HEK293 (cell line): Measurements from ENCODE around the gene TGFB1.
A peak's percentile ranks its signal among the peaks of the same experiment; 100 is the strongest.

Experiments
- CTCF ChIA-PET: fragments of 350-600 bp; formaldehyde crosslinking; extraction: SDS; loops from one replicate; lab custom pipeline; 2021; ENCODE audit warnings: antibody characterized with exemption; lab: Yijun Ruan, JAX
- POLR2A ChIA-PET: fragments of 300-600 bp; formaldehyde crosslinking; extraction: SDS; loops from one replicate; lab custom pipeline; 2020; ENCODE audit warnings: antibody characterized with exemption, inconsistent platforms; lab: Yijun Ruan, JAX
- H3K27ac ChIP-seq: fragments of 200-500 bp; sonication (Bioruptor generic); 2 replicates; pipeline ENCODE4 v1.5.1; 2014; ENCODE audit warnings: low read depth, low read length, control low read depth, inconsistent platforms; ENCODE audit errors: extremely low read depth
- H3K36me3 ChIP-seq, 2 experiments: fragments of 200-500 bp in 1 of 2; sonication (Bioruptor generic) in 1 of 2; 1 replicate in 1 of 2; 2 replicates in 1 of 2; pipeline ENCODE4 v1.5.1; 2014 to 2017; ENCODE audit warnings: inconsistent platforms in 2 of 2, low read length in 2 of 2; ENCODE audit not compliant: control insufficient read depth in 2 of 2, insufficient read depth in 1 of 2
- H3K4me1 ChIP-seq: fragments of 200-500 bp; sonication (Bioruptor generic); 2 replicates; pipeline ENCODE4 v1.5.1; 2014; ENCODE audit warnings: mild to moderate bottlenecking, low read length, inconsistent platforms; ENCODE audit not compliant: control insufficient read depth, insufficient read depth
- H3K4me3 ChIP-seq: 2 replicates; pipeline ENCODE4 v1.5.1; 2011; ENCODE audit warnings: low read depth, mild to moderate bottlenecking, control low read depth, low read length, moderate library complexity
- H3K9me3 ChIP-seq: fragments of 200-500 bp; sonication (Bioruptor generic); 2 replicates; pipeline ENCODE4 v1.5.1; 2014; ENCODE audit warnings: low read depth, low read length, inconsistent platforms; ENCODE audit not compliant: control insufficient read depth, insufficient read depth
- KLF1 ChIP-seq: fragments of 450-650 bp; formaldehyde crosslinking; IDR thresholded peaks from 2 replicates; pipeline ENCODE4 v1.5.1; 2016; ENCODE audit warnings: missing biosample characterization, missing genetic modification characterization
- KLF7 ChIP-seq: fragments of 450-650 bp; formaldehyde crosslinking; IDR thresholded peaks from 2 replicates; pipeline ENCODE4 v1.5.1; 2016; ENCODE audit warnings: missing biosample characterization, missing genetic modification characterization, borderline replicate concordance
- MZF1 ChIP-seq: fragments of 450-650 bp; formaldehyde crosslinking; IDR thresholded peaks from 2 replicates; pipeline ENCODE4 v1.5.1; 2017; ENCODE audit warnings: missing biosample characterization, missing genetic modification characterization, borderline replicate concordance
- PRDM1 ChIP-seq: fragments of 450-650 bp; formaldehyde crosslinking; IDR thresholded peaks from 2 replicates; pipeline ENCODE4; 2016; ENCODE audit warnings: missing biosample characterization, missing genetic modification characterization
- SCRT1 ChIP-seq: fragments of 450-650 bp; formaldehyde crosslinking; IDR thresholded peaks from 2 replicates; pipeline ENCODE4 v1.5.1; 2016; ENCODE audit warnings: missing biosample characterization, missing genetic modification characterization, borderline replicate concordance
- SCRT2 ChIP-seq: fragments of 450-650 bp; formaldehyde crosslinking; IDR thresholded peaks from 2 replicates; pipeline ENCODE4 v1.5.1; 2016; ENCODE audit warnings: missing biosample characterization, missing genetic modification characterization
- ZFP37 ChIP-seq: fragments of 450-650 bp; formaldehyde crosslinking; IDR thresholded peaks from 2 replicates; pipeline ENCODE4 v1.5.1; 2016; ENCODE audit warnings: missing biosample characterization, missing genetic modification characterization
- ZNF175 ChIP-seq: fragments of 450-650 bp; formaldehyde crosslinking; IDR thresholded peaks from 2 replicates; pipeline ENCODE4 v1.5.1; 2016; ENCODE audit warnings: missing biosample characterization, missing genetic modification characterization
- ZNF274 ChIP-seq, 2 experiments: fragments of 200-500 bp in 1 of 2; fragments of 450-650 bp in 1 of 2; sonication (Bioruptor generic) in 1 of 2; formaldehyde crosslinking in 1 of 2; IDR thresholded peaks; 2 replicates each; pipeline versions ENCODE4 v1.5.1 to v1.6.1; 2014 to 2016; ENCODE audit warnings: borderline replicate concordance in 1 of 2, inconsistent platforms in 1 of 2, low read length in 1 of 2, missing biosample characterization in 1 of 2, missing genetic modification characterization in 1 of 2
- ZNF571 ChIP-seq: fragments of 450-650 bp; formaldehyde crosslinking; IDR thresholded peaks from 2 replicates; pipeline ENCODE4 v1.5.0; 2017; ENCODE audit warnings: missing biosample characterization, missing genetic modification characterization
- ZNF596 ChIP-seq: fragments of 450-650 bp; IDR thresholded peaks from 2 replicates; pipeline ENCODE4 v1.5.0; 2018; ENCODE audit warnings: missing biosample characterization, mild to moderate bottlenecking, missing genetic modification characterization, moderate library complexity
- ZNF658 ChIP-seq: fragments of 450-650 bp; formaldehyde crosslinking; IDR thresholded peaks from 2 replicates; pipeline ENCODE4; 2016; ENCODE audit warnings: missing biosample characterization, missing genetic modification characterization
- ZSCAN23 ChIP-seq: fragments of 450-650 bp; formaldehyde crosslinking; IDR thresholded peaks from 2 replicates; pipeline ENCODE4 v1.5.1; 2016; ENCODE audit warnings: missing biosample characterization, missing genetic modification characterization
- TF ChIP-seq, protein P1 (sequence below): fragments of 450-650 bp; formaldehyde crosslinking; IDR thresholded peaks from 2 replicates; pipeline ENCODE4 v1.5.1; 2016; ENCODE audit warnings: missing biosample characterization, missing genetic modification characterization, borderline replicate concordance
- TF ChIP-seq, protein P2 (sequence below): fragments of 450-650 bp; IDR thresholded peaks from 2 replicates; pipeline ENCODE4 v1.5.1; 2018; ENCODE audit warnings: missing biosample characterization, missing genetic modification characterization
- TF ChIP-seq, protein P3 (sequence below): fragments of 450-650 bp; formaldehyde crosslinking; IDR thresholded peaks from 2 replicates; pipeline ENCODE4 v1.5.1; 2016; ENCODE audit warnings: missing biosample characterization, missing genetic modification characterization
- TF ChIP-seq, protein P4 (sequence below): fragments of 450-650 bp; formaldehyde crosslinking; IDR thresholded peaks from 2 replicates; pipeline ENCODE4 v1.5.1; 2016; ENCODE audit warnings: missing biosample characterization, missing genetic modification characterization

TGFB1 gene

DNA sequence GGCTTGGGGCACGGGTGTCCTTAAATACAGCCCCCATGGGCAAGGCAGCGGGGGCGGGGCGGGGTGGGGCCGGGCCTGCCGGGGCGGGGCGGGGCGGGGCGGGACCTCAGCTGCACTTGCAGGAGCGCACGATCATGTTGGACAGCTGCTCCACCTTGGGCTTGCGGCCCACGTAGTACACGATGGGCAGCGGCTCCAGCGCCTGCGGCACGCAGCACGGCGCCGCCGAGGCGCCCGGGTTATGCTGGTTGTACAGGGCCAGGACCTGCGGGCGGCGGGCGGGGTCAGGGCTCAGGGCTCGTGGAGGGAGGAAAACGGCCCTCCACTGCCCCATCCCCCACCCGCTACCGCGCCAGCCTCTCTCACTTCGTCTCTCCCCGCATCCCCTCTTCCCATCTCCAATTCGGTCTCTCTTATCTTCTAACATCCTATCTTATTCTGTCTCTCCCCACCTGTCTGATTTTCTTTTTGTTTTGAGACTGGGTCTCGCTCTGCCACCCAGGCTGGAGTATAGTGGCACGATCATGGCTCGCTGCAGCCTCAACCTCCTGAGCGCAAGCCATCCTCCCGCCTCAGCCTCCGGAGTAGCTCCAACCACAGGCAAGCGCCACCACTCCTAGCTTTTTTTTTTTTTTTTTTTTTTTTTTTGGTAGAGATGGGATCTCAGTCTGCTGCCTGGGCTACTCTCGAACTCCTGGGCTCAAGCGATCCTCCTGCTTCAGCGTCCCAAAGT, 22.6 kb downstream of the TGFB1 start (continued):
- TF ChIP-seq, protein P1, sequence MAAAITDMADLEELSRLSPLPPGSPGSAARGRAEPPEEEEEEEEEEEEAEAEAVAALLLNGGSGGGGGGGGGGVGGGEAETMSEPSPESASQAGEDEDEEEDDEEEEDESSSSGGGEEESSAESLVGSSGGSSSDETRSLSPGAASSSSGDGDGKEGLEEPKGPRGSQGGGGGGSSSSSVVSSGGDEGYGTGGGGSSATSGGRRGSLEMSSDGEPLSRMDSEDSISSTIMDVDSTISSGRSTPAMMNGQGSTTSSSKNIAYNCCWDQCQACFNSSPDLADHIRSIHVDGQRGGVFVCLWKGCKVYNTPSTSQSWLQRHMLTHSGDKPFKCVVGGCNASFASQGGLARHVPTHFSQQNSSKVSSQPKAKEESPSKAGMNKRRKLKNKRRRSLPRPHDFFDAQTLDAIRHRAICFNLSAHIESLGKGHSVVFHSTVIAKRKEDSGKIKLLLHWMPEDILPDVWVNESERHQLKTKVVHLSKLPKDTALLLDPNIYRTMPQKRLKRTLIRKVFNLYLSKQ (tag by site-specific recombination) = no peak
- TF ChIP-seq KLF7 (tag by site-specific recombination) = no peak
- TF ChIP-seq MZF1 (tag by site-specific recombination) = no peak
- TF ChIP-seq KLF1 (tag by site-specific recombination) = 0 out of 2 replicates have a peak, but pooled peaks have one; percentile 27
- no peak for TF ChIP-seq ZNF571 (tag by site-specific recombination)

- H3K36me3 ChIP-seq = peaks cover 19 to 47% of the 10 kb centered on the region in 2 experiments; a peak in 2 of 3 replicates
- no peak overlapping the region for H3K27ac ChIP-seq
- no peak overlapping the region for H3K4me3 ChIP-seq
- ChIA-PET POLR2A (interaction anchor here (1.2 kb wide), 1 partner anchor 12 kb away, joined by 9 read pairs; no protein-coding TSS in a partner anchor), CTCF (no interaction called here)
- H3K9me3 ChIP-seq = no peaks in the 10 kb centered on the region
- no peak for TF ChIP-seq ZNF175 (tag by site-specific recombination)
- no peak for TF ChIP-seq ZSCAN23 (tag by site-specific recombination)
- TF ChIP-seq, protein P2, sequence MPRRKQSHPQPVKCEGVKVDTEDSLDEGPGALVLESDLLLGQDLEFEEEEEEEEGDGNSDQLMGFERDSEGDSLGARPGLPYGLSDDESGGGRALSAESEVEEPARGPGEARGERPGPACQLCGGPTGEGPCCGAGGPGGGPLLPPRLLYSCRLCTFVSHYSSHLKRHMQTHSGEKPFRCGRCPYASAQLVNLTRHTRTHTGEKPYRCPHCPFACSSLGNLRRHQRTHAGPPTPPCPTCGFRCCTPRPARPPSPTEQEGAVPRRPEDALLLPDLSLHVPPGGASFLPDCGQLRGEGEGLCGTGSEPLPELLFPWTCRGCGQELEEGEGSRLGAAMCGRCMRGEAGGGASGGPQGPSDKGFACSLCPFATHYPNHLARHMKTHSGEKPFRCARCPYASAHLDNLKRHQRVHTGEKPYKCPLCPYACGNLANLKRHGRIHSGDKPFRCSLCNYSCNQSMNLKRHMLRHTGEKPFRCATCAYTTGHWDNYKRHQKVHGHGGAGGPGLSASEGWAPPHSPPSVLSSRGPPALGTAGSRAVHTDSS = no peak
- no peak for TF ChIP-seq ZNF274 (IDR thresholded peaks at IDR 0.05; ENCODE audit: low read length)
- TF ChIP-seq ZNF274 (tag by site-specific recombination; IDR thresholded peaks at IDR 0.05; ENCODE audit: borderline replicate concordance) = no peak
- no peak for TF ChIP-seq ZNF596 (tag by site-specific recombination)
- TF ChIP-seq ZFP37 (tag by site-specific recombination) = no peak
- no peak for TF ChIP-seq SCRT2
- TF ChIP-seq, protein P3, sequence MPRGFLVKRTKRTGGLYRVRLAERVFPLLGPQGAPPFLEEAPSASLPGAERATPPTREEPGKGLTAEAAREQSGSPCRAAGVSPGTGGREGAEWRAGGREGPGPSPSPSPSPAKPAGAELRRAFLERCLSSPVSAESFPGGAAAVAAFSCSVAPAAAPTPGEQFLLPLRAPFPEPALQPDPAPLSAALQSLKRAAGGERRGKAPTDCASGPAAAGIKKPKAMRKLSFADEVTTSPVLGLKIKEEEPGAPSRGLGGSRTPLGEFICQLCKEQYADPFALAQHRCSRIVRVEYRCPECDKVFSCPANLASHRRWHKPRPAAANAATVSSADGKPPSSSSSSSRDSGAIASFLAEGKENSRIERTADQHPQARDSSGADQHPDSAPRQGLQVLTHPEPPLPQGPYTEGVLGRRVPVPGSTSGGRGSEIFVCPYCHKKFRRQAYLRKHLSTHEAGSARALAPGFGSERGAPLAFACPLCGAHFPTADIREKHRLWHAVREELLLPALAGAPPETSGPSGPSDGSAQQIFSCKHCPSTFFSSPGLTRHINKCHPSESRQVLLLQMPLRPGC = no peak
- TF ChIP-seq, all 188 proteins: peak for 0
- no peaks in the 10 kb centered on the region for H3K4me1 ChIP-seq
These were observed 23.2 kb downstream of the TGFB1 start for GRCh38 chr19:41330481-41330880.

DNA sequence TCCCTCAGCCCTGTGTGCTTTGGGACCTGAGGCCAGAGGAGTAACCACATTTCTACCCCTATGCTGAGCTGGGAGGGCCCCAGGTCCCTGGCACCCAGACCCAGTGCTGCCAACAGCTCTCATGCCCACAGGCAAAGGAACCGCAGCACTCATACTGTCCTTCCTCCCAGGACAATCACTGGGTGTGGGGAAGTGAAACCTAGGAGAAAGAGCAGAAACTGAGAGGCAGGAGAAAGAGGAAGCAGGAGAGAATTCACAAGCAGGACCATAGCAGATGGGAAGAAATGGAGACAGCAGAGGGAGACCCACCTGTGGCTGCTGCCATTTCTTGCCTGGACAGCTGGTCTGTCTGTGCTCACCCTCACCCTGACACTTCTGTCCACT, 24.9 kb downstream of the TGFB1 start:
- Histone ChIP-seq H3K9me3 (no peaks in the 10 kb centered on the region), H3K27ac (0 out of 2 replicates have a peak overlapping the region, but pooled peaks have one; percentile 30), H3K4me1 (peaks cover 12% of the 10 kb centered on the region), H3K36me3 (peaks cover 18 to 43% of the 10 kb centered on the region in 2 experiments; a peak in 2 of 3 replicates), H3K4me3 (no peak overlapping the region)
- TF ChIP-seq SCRT1 (peak; percentile 91), ZNF658 (tag by site-specific recombination) (no peak), KLF7 (tag by site-specific recombination) (no peak), PRDM1 (tag by site-specific recombination) (peak; percentile 85), SCRT2 (peak; percentile 89)
- TF ChIP-seq, protein P4, sequence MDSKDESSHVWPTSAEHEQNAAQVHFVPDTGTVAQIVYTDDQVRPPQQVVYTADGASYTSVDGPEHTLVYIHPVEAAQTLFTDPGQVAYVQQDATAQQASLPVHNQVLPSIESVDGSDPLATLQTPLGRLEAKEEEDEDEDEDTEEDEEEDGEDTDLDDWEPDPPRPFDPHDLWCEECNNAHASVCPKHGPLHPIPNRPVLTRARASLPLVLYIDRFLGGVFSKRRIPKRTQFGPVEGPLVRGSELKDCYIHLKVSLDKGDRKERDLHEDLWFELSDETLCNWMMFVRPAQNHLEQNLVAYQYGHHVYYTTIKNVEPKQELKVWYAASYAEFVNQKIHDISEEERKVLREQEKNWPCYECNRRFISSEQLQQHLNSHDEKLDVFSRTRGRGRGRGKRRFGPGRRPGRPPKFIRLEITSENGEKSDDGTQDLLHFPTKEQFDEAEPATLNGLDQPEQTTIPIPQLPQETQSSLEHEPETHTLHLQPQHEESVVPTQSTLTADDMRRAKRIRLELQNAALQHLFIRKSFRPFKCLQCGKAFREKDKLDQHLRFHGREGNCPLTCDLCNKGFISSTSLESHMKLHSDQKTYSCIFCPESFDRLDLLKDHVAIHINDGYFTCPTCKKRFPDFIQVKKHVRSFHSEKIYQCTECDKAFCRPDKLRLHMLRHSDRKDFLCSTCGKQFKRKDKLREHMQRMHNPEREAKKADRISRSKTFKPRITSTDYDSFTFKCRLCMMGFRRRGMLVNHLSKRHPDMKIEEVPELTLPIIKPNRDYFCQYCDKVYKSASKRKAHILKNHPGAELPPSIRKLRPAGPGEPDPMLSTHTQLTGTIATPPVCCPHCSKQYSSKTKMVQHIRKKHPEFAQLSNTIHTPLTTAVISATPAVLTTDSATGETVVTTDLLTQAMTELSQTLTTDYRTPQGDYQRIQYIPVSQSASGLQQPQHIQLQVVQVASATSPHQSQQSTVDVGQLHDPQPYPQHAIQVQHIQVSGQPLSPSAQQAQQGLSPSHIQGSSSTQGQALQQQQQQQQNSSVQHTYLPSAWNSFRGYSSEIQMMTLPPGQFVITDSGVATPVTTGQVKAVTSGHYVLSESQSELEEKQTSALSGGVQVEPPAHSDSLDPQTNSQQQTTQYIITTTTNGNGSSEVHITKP (tag by site-specific recombination) = no peak
- POLR2A ChIA-PET = interaction anchor here (1.0 to 1.2 kb wide), 3 partner anchors 10 to 35 kb away, joined by 3 to 6 read pairs (median 4); no protein-coding TSS in a partner anchor
- CTCF ChIA-PET = interaction anchor here (1.2 kb wide), 1 partner anchor 235 kb away, joined by 6 read pairs; no protein-coding TSS in a partner anchor
